T-cell (primary cell): ENCODE data around the gene ARHGEF2. TPM values are rescaled to one million over a fixed set of nuclear protein-coding genes. Genes with fewer than 3 reads are reported as not detected.

ENCODE experiments used
- ATAC-seq, 4 experiments: fragments of 200-7000 bp in 3 of 4; fragments of 150-1000 bp in 1 of 4; cut with Tn5 transposase; replicated peaks in 1 of 4; 1 replicate in 3 of 4; 2 replicates in 1 of 4; pipeline ENCODE4 v1.10.0; 2021; ENCODE audit warnings: moderate library complexity in 3 of 4, mild to moderate bottlenecking in 2 of 4, moderate number of reproducible peaks in 1 of 4
- CTCF ChIA-PET, 2 donors: fragments of 300-600 bp; sonication (Branson Sonifier 250); formaldehyde crosslinking; loops; one replicate each; lab custom pipeline; 2022; ENCODE audit warnings: antibody characterized with exemption in 2 of 2; lab: Charles Lee
- POLR2A ChIA-PET, 2 donors: fragments of 300-600 bp; sonication (Branson Sonifier 250); formaldehyde crosslinking; loops; one replicate each; lab custom pipeline; 2022; ENCODE audit warnings: antibody characterized with exemption in 2 of 2; lab: Charles Lee
- DNase-seq, 35 experiments: peaks; one replicate each; pipeline versions ENCODE4 v3.0.0 to v3.0.0-alpha.2; 2013 to 2023
- H3K27ac ChIP-seq: one replicate; pipeline ENCODE4 v1.5.1; 2013; ENCODE audit warnings: low read length
- H3K27me3 ChIP-seq, 2 experiments: replicated peaks in 1 of 2; 1 replicate in 1 of 2; 2 replicates in 1 of 2; pipeline versions ENCODE4 v1.6.1 to v1.7.0; 2013; ENCODE audit warnings: low read length in 1 of 2, mixed read lengths in 1 of 2; ENCODE audit not compliant: control insufficient read depth in 2 of 2, insufficient read depth in 2 of 2; ENCODE audit errors: extremely low read depth in 1 of 2
- H3K36me3 ChIP-seq, 2 donors: 1 replicate in 1 of 2; 2 replicates in 1 of 2; pipeline versions ENCODE4 v1.6.1 to v1.7.0; 2013; ENCODE audit warnings: low read length in 1 of 2; ENCODE audit not compliant: control insufficient read depth in 2 of 2, insufficient read depth in 1 of 2; ENCODE audit errors: extremely low read depth in 1 of 2
- H3K4me1 ChIP-seq, 2 experiments: 1 replicate in 1 of 2; 2 replicates in 1 of 2; pipeline versions ENCODE4 v1.6.1 to v1.7.0; 2013; ENCODE audit warnings: low read length in 2 of 2, mixed read lengths in 1 of 2; ENCODE audit not compliant: insufficient read depth in 2 of 2, control insufficient read depth in 1 of 2; ENCODE audit errors: extremely low read depth in 1 of 2
- H3K4me3 ChIP-seq, 2 donors: 1 replicate in 1 of 2; 2 replicates in 1 of 2; pipeline versions ENCODE4 v1.5.1 to v1.7.0; 2013; ENCODE audit warnings: mild to moderate bottlenecking in 2 of 2, low read length in 1 of 2, moderate library complexity in 1 of 2; ENCODE audit not compliant: control insufficient read depth in 1 of 2; ENCODE audit errors: extremely low read depth in 1 of 2
- H3K9me3 ChIP-seq: 2 replicates; pipeline ENCODE4 v1.7.0; 2013
- H3K27ac Mint-ChIP-seq, 2 donors: one replicate each; pipeline ENCODE4 v1.8.0; 2020 to 2021; ENCODE audit warnings: mild to moderate bottlenecking in 2 of 2, mixed read lengths in 2 of 2
- H3K27me3 Mint-ChIP-seq, 2 donors: one replicate each; pipeline ENCODE4 v1.8.0; 2021 to 2022; ENCODE audit warnings: mixed read lengths in 2 of 2
- H3K36me3 Mint-ChIP-seq: one replicate; pipeline ENCODE4 v1.8.0; 2021; ENCODE audit warnings: mixed read lengths
- H3K4me1 Mint-ChIP-seq, 3 donors: one replicate each; pipeline ENCODE4 v1.8.0; 2020 to 2022; ENCODE audit warnings: mixed read lengths in 3 of 3, mild to moderate bottlenecking in 1 of 3
- H3K4me3 Mint-ChIP-seq, 3 donors: one replicate each; pipeline ENCODE4 v1.8.0; 2020 to 2022; ENCODE audit warnings: mild to moderate bottlenecking in 3 of 3, mixed read lengths in 3 of 3, moderate library complexity in 3 of 3
- H3K9me3 Mint-ChIP-seq, 3 donors: one replicate each; pipeline ENCODE4 v1.8.0; 2020 to 2022; ENCODE audit warnings: mixed read lengths in 3 of 3
- WGBS: methylation state at CpG from one replicate; pipeline ENCODE4 v1.1.5; 2013; ENCODE audit warnings: missing lambda C conversion rate; ENCODE audit not compliant: insufficient coverage; 5-methylcytosine and 5-hydroxymethylcytosine counted together
- total RNA-seq, 35 experiments: library from RNA in 6 of 35; stranded (reverse) in 6 of 35; fragments of 120-200 nt in 1 of 35; gene quantifications; one replicate each; pipeline versions ENCODE4 v1.2.1 to v1.2.4 and lab custom pipeline; 2013 to 2026

The ARHGEF2 gene
- total RNA-seq, 5 donors from 2014 or later (not counting 1 experiment from before 2014, with no cell fraction given), result 110 to 174 (median 167) TPM

GRCh38 chr1:155899683-155900082 lies 78.7 kb downstream of the ARHGEF2 start:
- DNase-seq (no peak), ATAC-seq (no peak)
- Histone ChIP-seq H3K9me3 (no peaks in the 10 kb centered on the region), H3K36me3 (peaks cover 10 to 69% of the 10 kb centered on the region in 2 donors), H3K27ac (no peak overlapping the region), H3K27me3 (no peaks in the 10 kb centered on the region), H3K4me1 (no peaks in the 10 kb centered on the region), H3K4me3 (no peak overlapping the region)
- H3K4me1 Mint-ChIP-seq, result peaks cover 0 to 4% (median 2%) of the 10 kb centered on the region in 3 donors
- ChIA-PET POLR2A (interaction anchor here in 1 of 2 donors (0.7 kb wide), 1 partner anchor 13 kb away, joined by 5 read pairs; no protein-coding TSS in a partner anchor), CTCF (interaction anchor here in 1 of 2 donors (0.6 kb wide), 1 partner anchor 460 kb away, joined by 3 read pairs; no protein-coding TSS in a partner anchor)
- peaks cover 35% of the 10 kb centered on the region for H3K36me3 Mint-ChIP-seq
- no peaks in the 10 kb centered on the region for H3K9me3 Mint-ChIP-seq
- WGBS, result 93% methylated on average over 2 of the region's 2 CpGs
- H3K4me3 Mint-ChIP-seq, result no peak overlapping the region
- peak overlapping the region; percentile 25 to 34 for H3K27ac Mint-ChIP-seq
- no peaks in the 10 kb centered on the region for H3K27me3 Mint-ChIP-seq

- H3K27me3 ChIP-seq, result no peaks in the 10 kb centered on the region
- H3K27ac ChIP-seq, result no peak overlapping the region
- peaks cover 2% of the 10 kb centered on the region in 2 experiments for H3K4me1 ChIP-seq
- no peak overlapping the region for H3K4me3 ChIP-seq
- no peaks in the 10 kb centered on the region for H3K27me3 Mint-ChIP-seq
- H3K4me1 Mint-ChIP-seq, result peaks cover under 1 to 5% (median 3%) of the 10 kb centered on the region in 3 donors
- no peaks in the 10 kb centered on the region for H3K9me3 Mint-ChIP-seq
- peaks cover 6 to 61% of the 10 kb centered on the region in 2 donors for H3K36me3 ChIP-seq
- peak overlapping the region; percentile 18 to 61 for H3K27ac Mint-ChIP-seq
- H3K4me3 Mint-ChIP-seq, result no peak overlapping the region
- CTCF ChIA-PET, result no interaction called here
- DNase-seq, result no peak
- no peaks in the 10 kb centered on the region for H3K9me3 ChIP-seq
- ATAC-seq, result no peak
- H3K36me3 Mint-ChIP-seq, result peaks cover 30% of the 10 kb centered on the region
- POLR2A ChIA-PET, result interaction anchor here (0.5 to 0.7 kb wide), 5 partner anchors 10 to 457 kb away, joined by 3 to 4 read pairs (median 3); no protein-coding TSS in a partner anchor
- WGBS, result 85% methylated on average over 2 of the region's 2 CpGs
Measured at GRCh38 chr1:155898888-155899287, 79.5 kb downstream of the ARHGEF2 start.

- WGBS, result no CpG with 5 or more reads among the region's 1 CpG
- no peaks in the 10 kb centered on the region for H3K27me3 Mint-ChIP-seq
- ChIA-PET CTCF (no interaction called here), POLR2A (interaction anchor here in 1 of 2 donors (0.6 kb wide), 1 partner anchor 370 kb away, joined by 4 read pairs; no protein-coding TSS in a partner anchor)
- Histone ChIP-seq H3K27ac (no peak overlapping the region), H3K27me3 (no peaks in the 10 kb centered on the region), H3K4me1 (peaks cover 9 to 13% of the 10 kb centered on the region in 2 experiments), H3K4me3 (no peak overlapping the region), H3K9me3 (no peaks in the 10 kb centered on the region), H3K36me3 (peaks cover 5 to 54% of the 10 kb centered on the region in 2 donors)
- peaks cover 12 to 16% (median 14%) of the 10 kb centered on the region in 3 donors for H3K4me1 Mint-ChIP-seq
- no peak overlapping the region for H3K4me3 Mint-ChIP-seq
- DNase-seq (no peak), ATAC-seq (no peak)
- peaks cover 30% of the 10 kb centered on the region for H3K36me3 Mint-ChIP-seq
- H3K27ac Mint-ChIP-seq, result peak overlapping the region in 1 of 2 donors; percentile 49
- no peaks in the 10 kb centered on the region for H3K9me3 Mint-ChIP-seq
Measured at GRCh38 chr1:155897746-155898145, 80.6 kb downstream of the ARHGEF2 start.

Other genes with a start within 250 kb of the ARHGEF2 start
- 100 to 1,000 TPM; 101 to 113 (median 105) TPM for gene GON4L, start 121.3 kb downstream of the ARHGEF2 start, total RNA-seq
- 10 to 100 TPM in 2 of 5 donors, 1 to 10 TPM in 3; 8.6 to 19.8 (median 9.0) TPM for gene SYT11, start 119.0 kb downstream of the ARHGEF2 start, total RNA-seq
- gene RIT1, start 67.2 kb downstream of the ARHGEF2 start, total RNA-seq, result 10 to 100 TPM; 35.3 to 56.4 (median 39.2) TPM
- 100 to 1,000 TPM in 1 of 5 donors, 10 to 100 TPM in 4; 44.5 to 102 (median 85.6) TPM for gene KHDC4, start 44.1 kb downstream of the ARHGEF2 start, total RNA-seq
- gene RXFP4, start 36.9 kb downstream of the ARHGEF2 start, total RNA-seq, result not detected
- 100 to 1,000 TPM; 230 to 238 (median 232) TPM for gene SSR2, start 42.4 kb upstream of the ARHGEF2 start, total RNA-seq
- 10 to 100 TPM; 21.9 to 39.6 (median 37.9) TPM for gene UBQLN4, start 75.3 kb upstream of the ARHGEF2 start, total RNA-seq
- 10 to 100 TPM; 21.5 to 37.8 (median 35.2) TPM for gene LAMTOR2, start 76.2 kb upstream of the ARHGEF2 start, total RNA-seq
- 1 to 10 TPM in 3 of 5 donors, under 1 TPM in 2; 0.26 to 2.3 (median 1.9) TPM for gene RAB25, start 82.6 kb upstream of the ARHGEF2 start, total RNA-seq
- under 1 TPM; 0.03 to 0.58 (median 0.20) TPM for gene MEX3A, start 103.9 kb upstream of the ARHGEF2 start, total RNA-seq
- 100 to 1,000 TPM in 2 of 5 donors, 10 to 100 TPM in 3; 40.3 to 970 (median 57.3) TPM for gene LMNA, start 136.2 kb upstream of the ARHGEF2 start, total RNA-seq
- 10 to 100 TPM in 1 of 5 donors, 1 to 10 TPM in 4; 1.5 to 12.0 (median 2.2) TPM for gene SEMA4A, start 175.0 kb upstream of the ARHGEF2 start, total RNA-seq
- 10 to 100 TPM; 16.8 to 24.5 (median 21.4) TPM for gene SLC25A44, start 215.6 kb upstream of the ARHGEF2 start, total RNA-seq
- gene PMF1, start 234.5 kb upstream of the ARHGEF2 start, total RNA-seq, result 10 to 100 TPM; 54.7 to 58.7 (median 57.6) TPM